ENCODE measurements around the gene DHX16.

GRCh38 chr6:30676660-30677285 is 4.0 kb upstream of the DHX16 start:
- TF ChIP-seq, protein P1, sequence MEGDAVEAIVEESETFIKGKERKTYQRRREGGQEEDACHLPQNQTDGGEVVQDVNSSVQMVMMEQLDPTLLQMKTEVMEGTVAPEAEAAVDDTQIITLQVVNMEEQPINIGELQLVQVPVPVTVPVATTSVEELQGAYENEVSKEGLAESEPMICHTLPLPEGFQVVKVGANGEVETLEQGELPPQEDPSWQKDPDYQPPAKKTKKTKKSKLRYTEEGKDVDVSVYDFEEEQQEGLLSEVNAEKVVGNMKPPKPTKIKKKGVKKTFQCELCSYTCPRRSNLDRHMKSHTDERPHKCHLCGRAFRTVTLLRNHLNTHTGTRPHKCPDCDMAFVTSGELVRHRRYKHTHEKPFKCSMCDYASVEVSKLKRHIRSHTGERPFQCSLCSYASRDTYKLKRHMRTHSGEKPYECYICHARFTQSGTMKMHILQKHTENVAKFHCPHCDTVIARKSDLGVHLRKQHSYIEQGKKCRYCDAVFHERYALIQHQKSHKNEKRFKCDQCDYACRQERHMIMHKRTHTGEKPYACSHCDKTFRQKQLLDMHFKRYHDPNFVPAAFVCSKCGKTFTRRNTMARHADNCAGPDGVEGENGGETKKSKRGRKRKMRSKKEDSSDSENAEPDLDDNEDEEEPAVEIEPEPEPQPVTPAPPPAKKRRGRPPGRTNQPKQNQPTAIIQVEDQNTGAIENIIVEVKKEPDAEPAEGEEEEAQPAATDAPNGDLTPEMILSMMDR (IDR thresholded peaks at IDR 0.05), result no peak
- no peak for TF ChIP-seq EZH2 (IDR thresholded peaks at IDR 0.05)

Measured in neural progenitor cell (in vitro differentiated cells).